ENCODE data around the gene C9orf57.

GRCh38 chr9:72065076-72065475 is 4.7 kb upstream of the C9orf57 start:
- TF ChIP-seq, protein P1, sequence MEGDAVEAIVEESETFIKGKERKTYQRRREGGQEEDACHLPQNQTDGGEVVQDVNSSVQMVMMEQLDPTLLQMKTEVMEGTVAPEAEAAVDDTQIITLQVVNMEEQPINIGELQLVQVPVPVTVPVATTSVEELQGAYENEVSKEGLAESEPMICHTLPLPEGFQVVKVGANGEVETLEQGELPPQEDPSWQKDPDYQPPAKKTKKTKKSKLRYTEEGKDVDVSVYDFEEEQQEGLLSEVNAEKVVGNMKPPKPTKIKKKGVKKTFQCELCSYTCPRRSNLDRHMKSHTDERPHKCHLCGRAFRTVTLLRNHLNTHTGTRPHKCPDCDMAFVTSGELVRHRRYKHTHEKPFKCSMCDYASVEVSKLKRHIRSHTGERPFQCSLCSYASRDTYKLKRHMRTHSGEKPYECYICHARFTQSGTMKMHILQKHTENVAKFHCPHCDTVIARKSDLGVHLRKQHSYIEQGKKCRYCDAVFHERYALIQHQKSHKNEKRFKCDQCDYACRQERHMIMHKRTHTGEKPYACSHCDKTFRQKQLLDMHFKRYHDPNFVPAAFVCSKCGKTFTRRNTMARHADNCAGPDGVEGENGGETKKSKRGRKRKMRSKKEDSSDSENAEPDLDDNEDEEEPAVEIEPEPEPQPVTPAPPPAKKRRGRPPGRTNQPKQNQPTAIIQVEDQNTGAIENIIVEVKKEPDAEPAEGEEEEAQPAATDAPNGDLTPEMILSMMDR (IDR thresholded peaks at IDR 0.05) = no peak
- TF ChIP-seq POLR2A (IDR thresholded peaks at IDR 0.05) = no peak

Data from heart left ventricle (tissue), 13 donors.